ENCODE measurements around the gene YIPF6. TPM values are rescaled to one million over a fixed set of nuclear protein-coding genes. Genes with fewer than 3 reads are reported as not detected.

The YIPF6 gene, protein sequence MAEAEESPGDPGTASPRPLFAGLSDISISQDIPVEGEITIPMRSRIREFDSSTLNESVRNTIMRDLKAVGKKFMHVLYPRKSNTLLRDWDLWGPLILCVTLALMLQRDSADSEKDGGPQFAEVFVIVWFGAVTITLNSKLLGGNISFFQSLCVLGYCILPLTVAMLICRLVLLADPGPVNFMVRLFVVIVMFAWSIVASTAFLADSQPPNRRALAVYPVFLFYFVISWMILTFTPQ
- total RNA-seq (2014; rRNA removed; shearing (Covaris generic)), result 21.6 and 25.9 TPM in 2 replicates

GRCh38 chrX:68498508-68499379 is at the start of gene YIPF6:
YIPF6 (plus strand) TSS chrX:68499051; CDS start chrX:68499067, 16 bp downstream.

Small RNA genes within 50 kb of the gene (small RNA-seq; reads per million reads assigned to genes)
- gene RNU6-245P, result not detected

Other genes starting within 250 kb of the YIPF6 start
- gene OPHN1, start 65.6 kb upstream of the YIPF6 start, total RNA-seq (2014; rRNA removed; shearing (Covaris generic)), result 6.3 and 9.4 TPM in 2 replicates
- 1.7 and 2.1 TPM in 2 replicates for gene STARD8, start 148.6 kb downstream of the YIPF6 start, total RNA-seq (2014; rRNA removed; shearing (Covaris generic))